Measurements from ENCODE around the gene DEK.

GRCh38 chr6:18265787-18266522 lies 1.6 kb upstream of the DEK start:
- TF ChIP-seq SUZ12 (IDR thresholded peaks at IDR 0.05) (no peak), FOXM1 (IDR thresholded peaks at IDR 0.05; ENCODE audit: borderline replicate concordance) (no peak), ELF4 (IDR thresholded peaks at IDR 0.05) (no peak), NFRKB (IDR thresholded peaks at IDR 0.05) (no peak), LEF1 (IDR thresholded peaks at IDR 0.05; ENCODE audit: borderline replicate concordance) (no peak), FOXK2 (IDR thresholded peaks at IDR 0.05) (no peak), PKNOX1 (IDR thresholded peaks at IDR 0.05) (no peak), BHLHE40 (IDR thresholded peaks at IDR 0.05; ENCODE audit: borderline replicate concordance) (no peak), SP1 (IDR thresholded peaks at IDR 0.05) (no peak), TARDBP (IDR thresholded peaks at IDR 0.05) (no peak), ZNF384 (IDR thresholded peaks at IDR 0.05) (no peak), HDGF (IDR thresholded peaks at IDR 0.05; ENCODE audit: borderline replicate concordance) (no peak)
